CD4-positive, alpha-beta T cell (primary cell): ENCODE measurements around the gene HYCC2. TPM values are rescaled to one million over a fixed set of nuclear protein-coding genes. Genes with fewer than 3 reads are reported as not detected.

Experiments
- ATAC-seq: fragments of 200-7000 bp; cut with Tn5 transposase; one replicate; pipeline ENCODE4 v1.10.0; 2022; ENCODE audit warnings: mild to moderate bottlenecking; ENCODE audit not compliant: poor library complexity
- CTCF ChIA-PET: fragments of 350-600 bp; sonication (Branson Sonifier 250); formaldehyde crosslinking; loops from one replicate; lab custom pipeline; 2021; ENCODE audit warnings: antibody characterized with exemption, inconsistent platforms; lab: Charles Lee
- POLR2A ChIA-PET: fragments of 350-600 bp; sonication (Branson Sonifier 250); formaldehyde crosslinking; loops from one replicate; lab custom pipeline; 2021; ENCODE audit warnings: antibody characterized with exemption, inconsistent platforms; lab: Charles Lee
- DNase-seq, 14 experiments: peaks; one replicate each; pipeline ENCODE4 v3.0.0-alpha.2; 2013 to 2020; ENCODE audit warnings: mixed read lengths in 2 of 14
- H3K27ac ChIP-seq, 2 donors: one replicate each; pipeline versions ENCODE4 v1.5.1 to v1.7.0; 2013; ENCODE audit warnings: low read length in 2 of 2, low read depth in 1 of 2, mild to moderate bottlenecking in 1 of 2
- H3K27me3 ChIP-seq, 2 experiments: 1 replicate in 1 of 2; 2 replicates in 1 of 2; pipeline versions ENCODE4 v1.6.1 to v1.7.0; 2013; ENCODE audit warnings: low read length in 2 of 2, control low read depth in 1 of 2, mild to moderate bottlenecking in 1 of 2, moderate library complexity in 1 of 2; ENCODE audit not compliant: insufficient read depth in 2 of 2, control insufficient read depth in 1 of 2
- H3K36me3 ChIP-seq: one replicate; pipeline ENCODE4 v1.6.1; 2013; ENCODE audit warnings: low read length, control low read depth; ENCODE audit not compliant: insufficient read depth
- H3K4me1 ChIP-seq: one replicate; pipeline ENCODE4 v1.6.1; 2013; ENCODE audit warnings: low read length, control low read depth; ENCODE audit not compliant: insufficient read depth
- H3K4me3 ChIP-seq: one replicate; pipeline ENCODE4 v1.5.1; 2013; ENCODE audit warnings: mild to moderate bottlenecking, low read length, moderate library complexity
- H3K9me3 ChIP-seq, 2 experiments: 1 replicate in 1 of 2; 2 replicates in 1 of 2; pipeline versions ENCODE4 v1.6.1 to v1.7.0; 2013; ENCODE audit warnings: low read length in 2 of 2, mild to moderate bottlenecking in 2 of 2, control low read depth in 1 of 2, moderate library complexity in 1 of 2; ENCODE audit not compliant: control insufficient read depth in 1 of 2, insufficient read depth in 1 of 2
- H3K27ac Mint-ChIP-seq: one replicate; pipeline ENCODE4 v1.8.0; 2020; ENCODE audit warnings: mixed read lengths
- H3K27me3 Mint-ChIP-seq: one replicate; pipeline ENCODE4 v1.8.0; 2021; ENCODE audit warnings: mixed read lengths
- H3K36me3 Mint-ChIP-seq: one replicate; pipeline ENCODE4 v1.8.0; 2021; ENCODE audit warnings: low read depth, mixed read lengths
- H3K4me1 Mint-ChIP-seq: one replicate; pipeline ENCODE4 v1.8.0; 2021; ENCODE audit warnings: low read depth, mixed read lengths
- H3K4me3 Mint-ChIP-seq: one replicate; pipeline ENCODE4 v1.8.0; 2020; ENCODE audit warnings: mild to moderate bottlenecking, mixed read lengths
- H3K9me3 Mint-ChIP-seq: one replicate; pipeline ENCODE4 v1.8.0; 2020; ENCODE audit warnings: mixed read lengths
- intact Hi-C, 2 experiments: fragments of 100-400 bp; cut with DNase I in 1 of 2; cut with micrococcal nuclease in 1 of 2; formaldehyde crosslinking; loops; one replicate each; pipeline versions ENCODE4 v1.15.1 to v1.9.0; 2023 to 2025; cut with DNase I, micrococcal nuclease
- total RNA-seq, 174 experiments: library from RNA in 2 of 174; stranded (reverse) in 2 of 174; gene quantifications; one replicate each; pipeline ENCODE4 v1.2.3 and lab custom pipeline; 2021 to 2026
- TF ChIP-seq, protein P1 (sequence below): fragments of 200-600 bp; IDR thresholded peaks from one replicate; pipeline ENCODE4 v1.8.0; 2022; ENCODE audit warnings: antibody characterized with exemption, mild to moderate bottlenecking

HYCC2 gene
- total RNA-seq, 2 experiments from 2014 or later: 29.2 to 30.7 TPM

DNA sequence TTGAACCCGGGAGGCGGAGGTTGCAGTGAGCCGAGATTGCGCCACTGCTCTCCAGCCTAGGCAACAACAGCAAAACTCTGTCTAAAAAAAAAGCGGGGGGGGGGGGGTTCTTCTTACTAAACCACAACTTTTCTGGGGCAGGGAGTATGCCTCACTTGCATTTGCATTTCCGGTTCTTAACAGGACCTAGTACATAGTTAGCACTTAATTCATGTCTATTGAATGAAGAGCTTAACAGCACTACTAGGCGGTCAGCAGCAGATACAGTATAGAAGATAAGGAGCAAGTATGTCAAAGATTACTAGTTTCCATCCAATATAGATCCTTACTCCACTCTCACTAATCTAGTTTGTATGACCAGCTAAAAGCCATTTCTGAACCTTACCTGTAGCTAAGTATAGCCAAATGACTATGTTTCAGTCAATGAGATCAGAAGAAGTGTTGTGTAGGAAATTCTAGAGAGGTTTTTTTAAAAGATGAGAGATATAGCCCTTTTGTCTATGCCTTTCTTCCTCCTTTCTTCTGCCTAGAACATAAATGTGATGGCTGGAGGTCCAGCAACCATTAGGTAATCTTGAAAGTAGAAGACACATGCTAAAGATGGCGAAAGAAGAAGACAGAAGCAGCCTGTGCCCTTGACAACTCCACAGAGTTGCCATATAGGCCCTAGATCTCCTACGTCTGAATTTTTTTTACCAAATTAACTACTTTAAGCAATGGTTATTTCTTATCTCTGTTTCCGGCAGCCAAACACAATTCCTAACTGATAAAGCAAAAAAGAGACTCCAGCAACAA, 11.3 kb downstream of the HYCC2 start:
- Histone ChIP-seq H3K27me3 (no peaks in the 10 kb centered on the region), H3K36me3 (peaks cover 33% of the 10 kb centered on the region), H3K4me1 (peaks cover 9% of the 10 kb centered on the region), H3K9me3 (no peaks in the 10 kb centered on the region), H3K4me3 (no peak overlapping the region), H3K27ac (no peak overlapping the region)
- H3K4me1 Mint-ChIP-seq: peaks cover 57% of the 10 kb centered on the region
- intact Hi-C loops: no loop called here
- TF ChIP-seq, protein P1, sequence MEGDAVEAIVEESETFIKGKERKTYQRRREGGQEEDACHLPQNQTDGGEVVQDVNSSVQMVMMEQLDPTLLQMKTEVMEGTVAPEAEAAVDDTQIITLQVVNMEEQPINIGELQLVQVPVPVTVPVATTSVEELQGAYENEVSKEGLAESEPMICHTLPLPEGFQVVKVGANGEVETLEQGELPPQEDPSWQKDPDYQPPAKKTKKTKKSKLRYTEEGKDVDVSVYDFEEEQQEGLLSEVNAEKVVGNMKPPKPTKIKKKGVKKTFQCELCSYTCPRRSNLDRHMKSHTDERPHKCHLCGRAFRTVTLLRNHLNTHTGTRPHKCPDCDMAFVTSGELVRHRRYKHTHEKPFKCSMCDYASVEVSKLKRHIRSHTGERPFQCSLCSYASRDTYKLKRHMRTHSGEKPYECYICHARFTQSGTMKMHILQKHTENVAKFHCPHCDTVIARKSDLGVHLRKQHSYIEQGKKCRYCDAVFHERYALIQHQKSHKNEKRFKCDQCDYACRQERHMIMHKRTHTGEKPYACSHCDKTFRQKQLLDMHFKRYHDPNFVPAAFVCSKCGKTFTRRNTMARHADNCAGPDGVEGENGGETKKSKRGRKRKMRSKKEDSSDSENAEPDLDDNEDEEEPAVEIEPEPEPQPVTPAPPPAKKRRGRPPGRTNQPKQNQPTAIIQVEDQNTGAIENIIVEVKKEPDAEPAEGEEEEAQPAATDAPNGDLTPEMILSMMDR: no peak
- H3K27ac Mint-ChIP-seq: peak overlapping the region; percentile 32
- peaks cover 40% of the 10 kb centered on the region for H3K36me3 Mint-ChIP-seq
- ATAC-seq (peak; percentile 29), DNase-seq (peak in 2 of 14 experiments; percentile 15 to 44)
- no peak overlapping the region for H3K4me3 Mint-ChIP-seq
- H3K9me3 Mint-ChIP-seq: no peaks in the 10 kb centered on the region
- H3K27me3 Mint-ChIP-seq: no peaks in the 10 kb centered on the region
- ChIA-PET CTCF (interaction anchor here (1.6 kb wide), 1 partner anchor 9 kb away, joined by 11 read pairs; no protein-coding TSS in a partner anchor), POLR2A (interaction anchor here (0.7 to 0.8 kb wide), 2 partner anchors 8 to 392 kb away, joined by 3 to 4 read pairs; partner anchors contain the start of gene STRADB)

DNA sequence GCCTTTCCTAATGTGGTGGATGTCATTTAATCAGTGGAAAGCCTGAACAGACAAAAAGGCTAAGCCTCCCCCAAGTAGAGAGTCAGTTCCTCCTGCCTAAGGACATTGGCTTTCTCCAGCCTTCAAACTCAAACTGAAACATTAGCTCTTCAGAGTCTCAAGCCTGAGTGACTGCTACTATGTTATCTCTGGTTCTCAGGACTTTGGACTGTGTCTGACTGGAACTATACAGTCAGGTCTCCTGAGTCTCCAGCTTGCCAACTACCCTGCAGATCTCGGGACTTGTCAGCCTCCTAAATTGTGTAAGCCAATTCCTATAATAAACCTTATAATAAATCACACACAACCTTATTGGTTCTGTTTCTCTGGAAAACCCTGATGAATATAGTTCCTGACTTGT, 12.6 kb downstream of the HYCC2 start:
- Mint-ChIP-seq H3K9me3 (no peaks in the 10 kb centered on the region), H3K27ac (no peak overlapping the region), H3K4me3 (no peak overlapping the region), H3K36me3 (peaks cover 46% of the 10 kb centered on the region), H3K27me3 (no peaks in the 10 kb centered on the region), H3K4me1 (peaks cover 50% of the 10 kb centered on the region)
- Histone ChIP-seq H3K9me3 (no peaks in the 10 kb centered on the region), H3K36me3 (peaks cover 37% of the 10 kb centered on the region), H3K27ac (no peak overlapping the region), H3K4me1 (peaks cover 9% of the 10 kb centered on the region), H3K27me3 (no peaks in the 10 kb centered on the region), H3K4me3 (no peak overlapping the region)
- no peak for DNase-seq
- ATAC-seq: no peak
- intact Hi-C loops: no loop called here
- ChIA-PET CTCF (no interaction called here), POLR2A (no interaction called here)
- TF ChIP-seq, protein P1: no peak

DNA sequence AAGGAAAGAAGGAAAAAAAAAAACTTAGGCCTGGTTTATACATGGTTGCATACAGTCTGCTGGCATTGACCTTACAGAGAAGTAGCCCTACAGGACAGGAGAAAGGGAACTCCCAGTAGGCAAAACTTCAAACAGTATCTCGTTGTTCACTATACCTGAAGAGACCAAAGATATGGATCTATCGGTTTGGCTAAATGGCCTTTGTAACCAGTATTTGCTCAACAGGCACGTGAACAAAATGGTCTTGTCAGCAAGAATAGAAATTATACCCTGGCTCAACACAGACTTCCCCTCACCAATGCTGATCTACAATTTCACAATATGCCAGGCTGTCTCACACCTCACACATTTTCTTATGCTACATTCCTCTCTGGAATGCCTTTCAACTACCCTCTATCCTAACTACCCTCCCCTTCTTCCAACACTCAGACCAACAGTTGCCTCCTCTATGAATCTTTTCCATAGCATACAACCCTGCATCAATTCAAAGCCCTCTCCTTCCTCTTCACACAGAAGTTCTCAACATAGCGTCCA, 13.7 kb downstream of the HYCC2 start:
- H3K27ac Mint-ChIP-seq: peak overlapping the region; percentile 0
- Histone ChIP-seq H3K4me1 (peaks cover 9% of the 10 kb centered on the region), H3K27ac (no peak overlapping the region), H3K36me3 (peaks cover 43% of the 10 kb centered on the region), H3K27me3 (no peaks in the 10 kb centered on the region), H3K9me3 (no peaks in the 10 kb centered on the region), H3K4me3 (no peak overlapping the region)
- H3K27me3 Mint-ChIP-seq: no peaks in the 10 kb centered on the region
- H3K36me3 Mint-ChIP-seq: peaks cover 51% of the 10 kb centered on the region
- ChIA-PET POLR2A (no interaction called here), CTCF (no interaction called here)
- no peaks in the 10 kb centered on the region for H3K9me3 Mint-ChIP-seq
- peaks cover 42% of the 10 kb centered on the region for H3K4me1 Mint-ChIP-seq
- DNase-seq (no peak), ATAC-seq (no peak)
- H3K4me3 Mint-ChIP-seq: no peak overlapping the region
- TF ChIP-seq, protein P1: no peak
- intact Hi-C loops: no loop called here
